ENCODE results near the gene KPNA4.
"Not testable (repeated sequence)": the region's sequence is repeated elsewhere in the genome, so short reads cannot be mapped to it uniquely, and the experiment has no call there.

The KPNA4 gene

GRCh38 chr3:160573955-160574525 is 8.7 kb upstream of the KPNA4 start:
- DNase-seq (ENCODE audit: low read depth): not testable (repeated sequence)

DNA sequence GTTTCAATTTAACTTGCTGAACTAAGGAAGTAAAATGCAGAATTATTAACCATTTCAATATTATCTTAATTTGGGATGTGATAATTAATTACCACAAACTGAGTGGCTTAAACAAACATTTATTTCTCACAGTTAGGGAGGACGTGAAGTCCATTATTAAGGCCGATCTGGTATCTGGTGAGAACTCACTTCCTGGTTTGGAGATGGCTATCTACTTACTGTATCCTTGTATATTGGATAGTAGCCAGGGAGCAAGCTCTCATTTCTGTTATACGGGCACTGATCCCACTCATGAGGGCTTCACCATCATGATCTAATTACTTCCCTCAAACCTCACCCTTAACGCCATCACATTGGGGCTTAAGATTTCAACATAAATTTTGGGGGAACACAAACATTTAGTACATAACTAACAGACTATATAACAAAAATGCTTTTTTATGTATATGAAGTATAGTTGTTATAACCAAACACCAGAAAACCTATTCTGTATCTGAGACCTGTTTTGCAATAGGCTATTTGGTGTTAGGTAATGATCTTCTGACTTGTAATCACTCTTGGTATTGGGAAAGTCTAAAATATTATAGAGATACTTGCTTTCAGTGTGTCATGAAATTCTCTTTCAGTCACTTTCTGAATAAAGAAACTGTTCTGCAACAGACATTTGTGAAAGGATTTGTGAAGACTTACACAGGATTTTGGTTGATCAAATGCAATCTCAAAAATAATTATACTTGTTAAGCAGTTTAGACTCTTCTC is 4.7 kb upstream of the KPNA4 start:
- no peak for DNase-seq (ENCODE audit: low read depth)

GRCh38 chr3:160568989-160569388 is 3.6 kb upstream of the KPNA4 start:
- no peak for DNase-seq (ENCODE audit: low read depth)

GRCh38 chr3:160567774-160568173 is 2.4 kb upstream of the KPNA4 start:
- no peak for DNase-seq (ENCODE audit: low read depth)

GRCh38 chr3:160566499-160566898 is 1.1 kb upstream of the KPNA4 start:
- no peak for DNase-seq (ENCODE audit: low read depth)

- DNase-seq (ENCODE audit: low read depth): no peak
Observed at GRCh38 chr3:160564949-160565441, 376 bp downstream of the KPNA4 start.

GRCh38 chr3:160564258-160564911 is 986 bp downstream of the KPNA4 start:
- DNase-seq (ENCODE audit: low read depth): no peak

- no peak for DNase-seq (ENCODE audit: low read depth)
Observed at GRCh38 chr3:160562952-160563351, 2.4 kb downstream of the KPNA4 start.

- no peak for DNase-seq (ENCODE audit: low read depth)
Observed at GRCh38 chr3:160557571-160557970, 7.8 kb downstream of the KPNA4 start.

GRCh38 chr3:160556141-160556540 is 9.2 kb downstream of the KPNA4 start:
- no peak for DNase-seq (ENCODE audit: low read depth)

DNA sequence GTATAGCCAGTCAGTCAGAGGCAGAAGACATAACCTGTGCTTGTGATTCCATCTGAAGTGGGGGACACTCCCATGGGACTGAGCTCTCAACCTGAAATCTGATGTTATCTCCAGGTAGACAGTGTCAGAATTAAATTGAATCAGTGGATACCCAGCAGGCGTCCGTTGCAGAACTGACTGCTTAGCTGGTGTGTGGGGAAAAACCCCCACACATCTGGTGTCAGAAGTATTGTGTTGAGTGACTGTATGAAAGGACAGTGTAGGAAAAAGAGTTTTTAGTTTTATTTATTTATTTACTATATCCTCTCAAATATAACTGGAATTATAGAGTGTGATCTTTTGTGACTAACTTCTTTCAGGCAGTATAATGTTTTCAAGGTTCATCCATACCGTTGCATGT is 10.4 kb downstream of the KPNA4 start:
- no peak for DNase-seq (ENCODE audit: low read depth)

DNA sequence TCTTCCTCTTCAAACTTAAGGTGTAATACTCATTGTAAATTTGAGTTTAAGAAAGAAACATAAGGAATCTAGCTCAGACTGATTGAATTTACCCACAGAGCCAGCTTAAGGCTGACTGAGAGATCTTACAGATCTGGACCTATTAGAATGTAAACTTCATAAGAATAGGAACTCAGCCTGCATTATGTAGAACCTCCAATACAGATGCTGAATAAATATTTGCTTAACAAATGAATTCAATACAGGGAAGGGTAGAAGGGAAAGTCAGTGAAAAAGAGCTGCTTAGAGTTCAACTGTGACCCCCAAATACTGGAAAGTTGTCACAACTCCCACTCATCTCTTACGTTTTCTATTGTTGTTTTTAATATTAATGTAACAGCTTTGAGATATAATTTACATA is 11.5 kb downstream of the KPNA4 start:
- DNase-seq (ENCODE audit: low read depth): no peak

DNA sequence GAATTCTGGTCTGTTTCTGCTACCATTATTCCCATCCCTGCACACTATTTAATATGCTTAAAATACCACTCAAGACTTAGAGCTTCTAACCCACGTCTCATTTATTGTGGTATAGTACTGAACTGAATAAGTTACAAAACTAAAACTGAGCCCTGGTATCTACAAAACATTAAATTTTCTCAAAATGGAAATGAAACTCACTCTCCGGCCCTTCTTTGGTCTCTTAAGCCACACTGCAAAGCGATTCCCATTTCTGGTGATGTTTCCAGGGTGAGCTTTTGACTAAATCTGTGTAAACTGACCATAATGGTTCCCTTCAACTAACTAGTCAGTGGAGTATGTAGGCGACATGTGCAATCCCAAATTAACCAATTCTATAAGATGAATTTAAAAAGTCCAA is 18.6 kb downstream of the KPNA4 start:
- no peak for DNase-seq (ENCODE audit: low read depth)

GRCh38 chr3:160545504-160545871 is 19.9 kb downstream of the KPNA4 start:
- DNase-seq (ENCODE audit: low read depth): no peak

- DNase-seq (ENCODE audit: low read depth): no peak
Observed at GRCh38 chr3:160544844-160545503, 20.4 kb downstream of the KPNA4 start.

- no peak for DNase-seq (ENCODE audit: low read depth)
Observed at GRCh38 chr3:160540551-160540950, 24.8 kb downstream of the KPNA4 start.

DNA sequence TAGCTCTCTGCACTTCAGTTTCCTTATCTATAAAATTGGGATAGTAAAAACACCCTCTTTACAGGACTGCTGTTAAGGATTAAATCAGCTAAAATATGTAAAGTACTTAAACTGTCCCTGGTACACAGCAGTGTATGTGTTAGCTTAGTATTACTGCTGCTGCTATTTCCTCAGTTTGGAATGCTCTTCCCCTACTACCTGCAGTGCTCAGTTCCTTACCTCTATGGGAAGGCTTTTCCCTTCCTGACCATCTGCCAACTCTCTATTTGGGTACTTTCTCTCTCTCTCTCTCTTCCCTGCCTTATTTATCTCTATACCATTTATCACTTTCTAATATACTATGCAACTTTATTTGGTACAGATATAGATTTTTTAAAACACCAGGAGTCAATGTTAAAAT is 26.5 kb downstream of the KPNA4 start:
- no peak for DNase-seq (ENCODE audit: low read depth)

GRCh38 chr3:160537729-160538128 is 27.6 kb downstream of the KPNA4 start:
- DNase-seq (ENCODE audit: low read depth): no peak

DNA sequence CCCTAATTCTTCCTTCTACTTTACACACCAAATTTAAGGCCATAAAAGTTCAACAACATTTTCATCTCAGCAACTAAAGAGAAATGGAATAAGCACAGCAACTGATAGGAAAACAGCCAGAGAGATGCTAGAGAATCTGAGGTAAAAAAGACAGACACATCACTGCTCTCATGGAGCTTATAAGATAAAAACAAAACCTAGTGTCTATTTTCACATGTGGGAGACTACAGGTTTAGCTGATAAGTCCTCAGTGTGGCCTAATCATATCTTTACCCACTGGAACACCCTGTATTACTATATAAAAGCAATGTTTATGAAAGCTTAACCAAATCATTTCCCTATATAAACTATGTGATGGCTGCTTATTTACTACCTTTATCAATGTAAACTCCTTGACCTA is 33.0 kb downstream of the KPNA4 start:
- DNase-seq (ENCODE audit: low read depth): no peak

DNA sequence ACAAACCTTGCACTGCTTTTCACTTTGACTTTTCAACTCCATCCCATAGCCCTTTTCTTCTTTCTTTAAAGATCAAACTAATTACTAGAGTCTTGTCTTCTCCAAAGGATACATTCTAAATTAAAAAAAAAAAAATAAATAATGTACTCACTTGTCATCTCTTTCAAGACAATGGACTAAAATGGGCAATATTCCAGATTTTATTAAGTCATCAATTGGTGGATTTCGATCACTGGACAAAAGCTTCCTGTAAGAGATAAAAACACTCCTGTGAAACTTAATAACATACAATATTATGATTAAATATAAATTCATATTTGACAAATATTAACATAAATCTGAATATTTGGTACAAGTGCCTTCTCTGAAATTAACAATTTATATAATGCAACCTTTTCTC is 34.1 kb downstream of the KPNA4 start:
- DNase-seq (ENCODE audit: low read depth): no peak

GRCh38 chr3:160516391-160516790 is 49.0 kb downstream of the KPNA4 start:
- DNase-seq (ENCODE audit: low read depth): not testable (repeated sequence)

GRCh38 chr3:160501325-160501724 is 64.0 kb downstream of the KPNA4 start:
- no peak for DNase-seq (ENCODE audit: low read depth)

GRCh38 chr3:160498202-160498601 is 67.2 kb downstream of the KPNA4 start:
- DNase-seq (ENCODE audit: low read depth): no peak
